Thyroid gland (tissue), 4 donors: Measurements from ENCODE around the gene NRG3.

Experiments used
- CTCF ChIP-seq, 6 experiments: fragments of 200-600 bp in 3 of 6; fragments of 450-650 bp in 3 of 6; sonication (generic) in 3 of 6; IDR thresholded peaks; one replicate each; pipeline ENCODE4 v1.5.1; 2016 to 2019; ENCODE audit warnings: antibody characterized with exemption in 6 of 6, mild to moderate bottlenecking in 2 of 6, inconsistent platforms in 1 of 6, moderate library complexity in 1 of 6
- POLR2A ChIP-seq, 2 donors: fragments of 450-650 bp; IDR thresholded peaks; one replicate each; pipeline ENCODE4 v1.6.1; 2017; ENCODE audit warnings: antibody characterized with exemption in 2 of 2, mild to moderate bottlenecking in 2 of 2, moderate library complexity in 1 of 2

- TF ChIP-seq CTCF (IDR thresholded peaks at IDR 0.05) (no peak), POLR2A (IDR thresholded peaks at IDR 0.05) (no peak)
These were observed 597.7 kb downstream of the NRG3 start for GRCh38 chr10:82472406-82473335.
